ENCODE results near the gene CFAP53.

- TF ChIP-seq CTCF (IDR thresholded peaks at IDR 0.05) (no peak), ZFX (IDR thresholded peaks at IDR 0.05; ENCODE audit: borderline replicate concordance) (no peak)
Observed at GRCh38 chr18:50307738-50308470, 41.6 kb upstream of the CFAP53 start.
